PC-3 (cell line): Measurements from ENCODE around the gene ERCC6L2. TPM values are rescaled to one million over a fixed set of nuclear protein-coding genes. Genes with fewer than 3 reads are reported as not detected.

Source experiments
- ATAC-seq: fragments of 200-7000 bp; cut with Tn5 transposase; 2 replicates; pipeline ENCODE4 v1.9.1; 2020; ENCODE audit warnings: mild to moderate bottlenecking, moderate library complexity
- BruUV-seq: library from RNA; stranded (reverse); fragments of 400-500 nt; replicated peaks from 2 replicates; lab custom pipeline; 2021; lab: Mats Ljungman, UMichigan
- CTCF ChIA-PET: fragments of 300-600 bp; sonication (Branson Sonifier 250); formaldehyde crosslinking; loops from one replicate; lab custom pipeline; 2022; ENCODE audit warnings: antibody characterized with exemption; lab: Charles Lee
- POLR2A ChIA-PET: fragments of 300-600 bp; sonication (Branson Sonifier 250); formaldehyde crosslinking; loops from one replicate; lab custom pipeline; 2022; ENCODE audit warnings: antibody characterized with exemption; ENCODE audit not compliant: unreplicated experiment; lab: Charles Lee
- DNase-seq: peaks from one replicate; pipeline ENCODE4 v3.0.0-alpha.2; 2015
- H2AFZ ChIP-seq: fragments of 300-600 bp; sonication (generic); 2 replicates; pipeline ENCODE4 v1.6.0; 2016; ENCODE audit warnings: antibody characterized with exemption, low read length
- H3F3A ChIP-seq: fragments of 300-600 bp; sonication (generic); one replicate; pipeline ENCODE4 v1.6.0; 2017; ENCODE audit warnings: antibody characterized with exemption, low read length, control low read depth, mild to moderate bottlenecking; ENCODE audit not compliant: unreplicated experiment
- H3K27ac ChIP-seq: fragments of 300-600 bp; sonication (generic); 2 replicates; pipeline ENCODE4 v1.5.1; 2016; ENCODE audit warnings: mild to moderate bottlenecking, low read length
- H3K27me3 ChIP-seq: fragments of 300-600 bp; sonication (generic); 2 replicates; pipeline ENCODE4 v1.6.1; 2016; ENCODE audit warnings: low read length, mixed read lengths
- H3K36me3 ChIP-seq: fragments of 300-600 bp; sonication (generic); 2 replicates; pipeline ENCODE4 v1.6.1; 2016; ENCODE audit warnings: low read depth, mixed run types, low read length, mixed read lengths
- H3K4me1 ChIP-seq: fragments of 300-600 bp; sonication (generic); 2 replicates; pipeline ENCODE4 v1.5.1; 2016; ENCODE audit warnings: low read length; ENCODE audit not compliant: insufficient read depth
- H3K4me2 ChIP-seq: fragments of 300-600 bp; sonication (generic); 2 replicates; pipeline ENCODE4 v1.6.0; 2016; ENCODE audit warnings: low read length
- H3K4me3 ChIP-seq: fragments of 300-600 bp; sonication (generic); 2 replicates; pipeline ENCODE4 v1.5.1; 2016; ENCODE audit warnings: mild to moderate bottlenecking, low read length, mixed read lengths
- H3K79me2 ChIP-seq: fragments of 300-600 bp; sonication (generic); 2 replicates; pipeline ENCODE4 v1.6.1; 2017; ENCODE audit warnings: low read length, mixed read lengths
- H3K9ac ChIP-seq: fragments of 300-600 bp; sonication (generic); 2 replicates; pipeline ENCODE4 v1.6.0; 2016; ENCODE audit warnings: mild to moderate bottlenecking, low read length
- H3K9me2 ChIP-seq: fragments of 300-600 bp; sonication (generic); replicated peaks from 2 replicates; pipeline ENCODE4 v1.6.1; 2016; ENCODE audit warnings: mixed run types, low read length, mixed read lengths
- H3K9me3 ChIP-seq: fragments of 300-600 bp; sonication (generic); 2 replicates; pipeline ENCODE4 v1.6.1; 2016; ENCODE audit warnings: low read length, mixed read lengths
- H4K20me1 ChIP-seq: fragments of 300-600 bp; sonication (generic); 2 replicates; pipeline ENCODE4 v1.6.1; 2016; ENCODE audit warnings: low read length, mixed read lengths
- CTCF ChIP-seq: fragments of 300-600 bp; sonication (generic); conservative IDR thresholded peaks from 2 replicates; pipeline ENCODE4 v1.5.1; 2017; ENCODE audit warnings: antibody characterized with exemption, low read depth, mild to moderate bottlenecking, low read length
- EZH2 ChIP-seq: fragments of 300-600 bp; sonication (generic); IDR thresholded peaks from one replicate; pipeline ENCODE4 v1.6.1; 2017; ENCODE audit warnings: antibody characterized with exemption, mild to moderate bottlenecking, low read length; ENCODE audit not compliant: unreplicated experiment
- EZH2phosphoT487 ChIP-seq: fragments of 300-600 bp; sonication (generic); IDR thresholded peaks from 2 replicates; pipeline ENCODE4 v1.6.1; 2018; ENCODE audit warnings: mild to moderate bottlenecking, antibody characterized with exemption, low read length, borderline replicate concordance
- intact Hi-C: fragments of 100-400 bp; cut with micrococcal nuclease; formaldehyde crosslinking; loops from 2 replicates; pipeline ENCODE4 v1.9.0; 2023
- total RNA-seq: library from RNA; depleted of rRNA; stranded (reverse); fragments of >200 nt; gene quantifications from 2 replicates; pipeline ENCODE4 v1.2.3, GENCODE V29; 2014

ERCC6L2 gene
- total RNA-seq, 1 experiment from 2014 or later: 18.8 TPM

DNA sequence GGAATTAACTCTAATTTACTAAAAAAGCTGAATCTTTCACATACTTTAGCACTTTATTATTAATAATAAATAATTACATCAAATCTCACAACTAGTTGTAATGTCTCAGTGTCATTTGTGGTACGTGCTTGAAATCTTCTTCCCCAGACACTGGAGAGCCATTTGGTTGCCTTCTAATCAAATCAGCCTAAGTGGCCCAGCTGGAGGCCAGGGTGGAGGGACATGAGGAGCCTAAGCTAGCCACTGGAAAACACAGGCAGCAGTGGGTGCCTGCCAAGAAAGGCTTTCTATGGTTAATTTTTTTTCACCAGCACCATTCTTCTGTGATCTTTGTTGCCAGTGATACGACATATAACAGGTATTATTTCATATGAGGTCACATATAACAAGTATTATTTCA is 117.0 kb downstream of the ERCC6L2 start:
- no peak overlapping the region for H3K27ac ChIP-seq

GRCh38 chr9:95993337-95993736 is 117.8 kb downstream of the ERCC6L2 start:
- ChIA-PET CTCF (no interaction called here), POLR2A (no interaction called here)
- no peaks in the 10 kb centered on the region for H3K9me2 ChIP-seq
- no peak for DNase-seq
- no peak overlapping the region for H3K4me3 ChIP-seq
- H3K36me3 ChIP-seq: no peaks in the 10 kb centered on the region
- H3K4me2 ChIP-seq: no peak overlapping the region
- peaks cover 12% of the 10 kb centered on the region for H3K4me1 ChIP-seq
- no peaks in the 10 kb centered on the region for H3F3A ChIP-seq
- H3K79me2 ChIP-seq: no peaks in the 10 kb centered on the region
- no peak for ATAC-seq
- no peaks in the 10 kb centered on the region for H3K9me3 ChIP-seq
- no peak overlapping the region for H3K27ac ChIP-seq
- no peak overlapping the region for H2AFZ ChIP-seq
- intact Hi-C loops: no loop called here
- BruUV-seq: no TSS peak
- H4K20me1 ChIP-seq: no peaks in the 10 kb centered on the region
- H3K9ac ChIP-seq: no peak overlapping the region
- no peak for TF ChIP-seq CTCF
- TF ChIP-seq EZH2: no peak
- no peak for TF ChIP-seq EZH2phosphoT487
- H3K27me3 ChIP-seq: no peaks in the 10 kb centered on the region

More for the DNA sequence above, 117.0 kb downstream of the ERCC6L2 start:
- ATAC-seq: no peak
- H3K4me2 ChIP-seq: no peak overlapping the region
- peaks cover 12% of the 10 kb centered on the region for H3K4me1 ChIP-seq
- no peaks in the 10 kb centered on the region for H3K27me3 ChIP-seq
- H3K9ac ChIP-seq: no peak overlapping the region
- no peaks in the 10 kb centered on the region for H3K9me2 ChIP-seq
- no peak for DNase-seq
- ChIA-PET POLR2A (no interaction called here), CTCF (no interaction called here)
- H3K9me3 ChIP-seq: no peaks in the 10 kb centered on the region
- no peak overlapping the region for H3K4me3 ChIP-seq
- no peak overlapping the region for H2AFZ ChIP-seq
- no TSS peak for BruUV-seq
- no peaks in the 10 kb centered on the region for H4K20me1 ChIP-seq
- no peaks in the 10 kb centered on the region for H3K79me2 ChIP-seq
- TF ChIP-seq EZH2 (no peak), EZH2phosphoT487 (no peak), CTCF (no peak)
- intact Hi-C loops: no loop called here
- H3K36me3 ChIP-seq: no peaks in the 10 kb centered on the region
- no peaks in the 10 kb centered on the region for H3F3A ChIP-seq

DNA sequence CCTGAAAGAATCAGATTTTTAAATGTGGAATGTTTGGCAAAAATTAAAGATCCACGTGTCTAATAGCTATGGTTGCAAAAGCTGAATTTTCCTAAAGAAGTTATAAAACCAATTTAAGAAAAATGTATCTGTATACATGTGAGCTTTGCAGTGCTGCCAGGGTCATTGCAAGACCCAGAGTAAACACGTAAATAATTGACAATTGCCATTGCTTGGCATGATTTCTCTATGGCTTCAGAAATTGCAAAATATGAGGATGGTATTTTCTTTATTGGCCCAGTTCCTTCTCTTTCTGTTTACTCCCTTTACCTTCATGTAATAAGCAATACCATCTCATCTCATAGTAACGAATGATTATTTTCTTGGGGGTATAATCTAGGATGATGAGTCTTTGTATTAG is 123.9 kb downstream of the ERCC6L2 start:
- BruUV-seq: no TSS peak
- TF ChIP-seq CTCF: no peak
- no peak for TF ChIP-seq EZH2phosphoT487
- no peak for TF ChIP-seq EZH2

More for the DNA sequence above, 123.9 kb downstream of the ERCC6L2 start:
- H3K9ac ChIP-seq: no peak overlapping the region
- H3K79me2 ChIP-seq: no peaks in the 10 kb centered on the region
- ChIA-PET CTCF (no interaction called here), POLR2A (no interaction called here)
- ATAC-seq (no peak), DNase-seq (no peak)
- H3K4me1 ChIP-seq: no peaks in the 10 kb centered on the region
- H3K9me2 ChIP-seq: no peaks in the 10 kb centered on the region
- H3K4me2 ChIP-seq: no peak overlapping the region
- no peaks in the 10 kb centered on the region for H3K27me3 ChIP-seq
- 0 out of 2 replicates have a peak, but pooled peaks cover under 1% of the 10 kb centered on the region for H3K36me3 ChIP-seq
- H3F3A ChIP-seq: no peaks in the 10 kb centered on the region
- no peak overlapping the region for H2AFZ ChIP-seq
- no peak overlapping the region for H3K4me3 ChIP-seq
- H4K20me1 ChIP-seq: no peaks in the 10 kb centered on the region
- H3K27ac ChIP-seq: no peak overlapping the region
- intact Hi-C loops: no loop called here
- no peaks in the 10 kb centered on the region for H3K9me3 ChIP-seq
